ENCODE results near the gene MLLT6. TPM values are rescaled to one million over a fixed set of nuclear protein-coding genes. Genes with fewer than 3 reads are reported as not detected.
A peak's percentile ranks its signal among the peaks of the same experiment; 100 is the strongest.

The MLLT6 gene
- total and polyA plus RNA-seq, 2 of the 13 experiments (the other 11 are each of a cell fraction or from before 2014, with no cell fraction given), result 50.7 to 69.5 TPM

- TF ChIP-seq MNT (IDR thresholded peaks at IDR 0.05) (no peak), PPARG (CRISPR knock-in tag; conservative IDR thresholded peaks at IDR 0.05) (no peak), SNRNP70 (IDR thresholded peaks at IDR 0.05; ENCODE audit: low read depth, low read length) (no peak), U2AF1 (optimal IDR thresholded peaks at IDR 0.05; ENCODE audit: low read depth, low read length) (no peak), ZNF562 (CRISPR knock-in tag; IDR thresholded peaks at IDR 0.05; ENCODE audit: borderline replicate concordance) (no peak), KLF13 (CRISPR knock-in tag; IDR thresholded peaks at IDR 0.05) (0 out of 2 replicates have a peak, but pooled peaks have one; percentile 38), MED1 (CRISPR knock-in tag; IDR thresholded peaks at IDR 0.05) (no peak), RBFOX2 (IDR thresholded peaks at IDR 0.05; ENCODE audit: low read depth, low read length) (no peak), YEATS2 (CRISPR knock-in tag; IDR thresholded peaks at IDR 0.05; ENCODE audit: borderline replicate concordance) (no peak), NONO (IDR thresholded peaks at IDR 0.05) (no peak), NONO (CRISPR knock-in tag; conservative IDR thresholded peaks at IDR 0.05) (peak; percentile 45; the same call in 1 of the 2 replicates), ZBTB14 (CRISPR knock-in tag; IDR thresholded peaks at IDR 0.05) (no peak), ZFY (CRISPR knock-in tag; IDR thresholded peaks at IDR 0.05) (no peak; the same call in 1 of the 2 replicates)
Observed at GRCh38 chr17:38728290-38728831, 23.3 kb downstream of the MLLT6 start (continued).

Data from HepG2 (cell line).